HG02885 (cell line): ENCODE results near the gene SAP130.

Experiments
- ATAC-seq: cut with Tn5 transposase; IDR thresholded peaks from one replicate; pipeline ENCODE4 v1.9.1; 2021; ENCODE audit warnings: mild to moderate bottlenecking; ENCODE audit not compliant: unreplicated experiment, poor library complexity

Gene SAP130

GRCh38 chr2:127901339-127902056 is 126.4 kb downstream of the SAP130 start:
- no peak for ATAC-seq

- no peak for ATAC-seq
Measured at GRCh38 chr2:127897531-127898211, 130.2 kb downstream of the SAP130 start.

- ATAC-seq: no peak
Measured at GRCh38 chr2:127893494-127893893, 134.4 kb downstream of the SAP130 start.

GRCh38 chr2:127893033-127893432 is 134.8 kb downstream of the SAP130 start:
- ATAC-seq: no peak

GRCh38 chr2:127891811-127892210 is 136.0 kb downstream of the SAP130 start:
- no peak for ATAC-seq
